Fibroblast of lung (primary cell): ENCODE measurements around the gene TPCN2. TPM values are rescaled to one million over a fixed set of nuclear protein-coding genes. Genes with fewer than 3 reads are reported as not detected.

Source experiments
- DNase-seq, 2 donors: peaks; one replicate each; pipeline versions ENCODE4 v3.0.0 to v3.0.0-alpha.2; 2010; ENCODE audit warnings: low read depth in 2 of 2
- H2AFZ ChIP-seq: 2 replicates; pipeline ENCODE4 v1.5.1; 2012; ENCODE audit warnings: low read length, control low read depth, inconsistent platforms
- H3K27ac ChIP-seq: 2 replicates; pipeline ENCODE4 v1.5.1; 2011; ENCODE audit warnings: low read length, control low read depth; ENCODE audit not compliant: insufficient read depth
- H3K27me3 ChIP-seq: 2 replicates; pipeline ENCODE4 v1.5.1; 2011; ENCODE audit warnings: mild to moderate bottlenecking, low read length; ENCODE audit not compliant: control insufficient read depth, insufficient read depth
- H3K36me3 ChIP-seq: 2 replicates; pipeline ENCODE4 v1.5.1; 2011; ENCODE audit warnings: low read length; ENCODE audit not compliant: control insufficient read depth, insufficient read depth
- H3K4me1 ChIP-seq: 2 replicates; pipeline ENCODE4 v1.5.1; 2011; ENCODE audit warnings: low read length; ENCODE audit not compliant: control insufficient read depth, insufficient read depth; ENCODE audit errors: extremely low read depth
- H3K4me2 ChIP-seq: 2 replicates; pipeline ENCODE4 v1.5.1; 2011; ENCODE audit warnings: low read length, control low read depth; ENCODE audit not compliant: insufficient read depth; ENCODE audit errors: extremely low read depth
- H3K4me3 ChIP-seq, 4 experiments: fragments of 200-600 bp in 1 of 4; sonication (generic) in 1 of 4; replicated peaks in 1 of 4; 2 replicates each; pipeline ENCODE4 v1.5.1; 2011 to 2016; ENCODE audit warnings: low read length in 4 of 4, low read depth in 3 of 4, mild to moderate bottlenecking in 3 of 4, control low read depth in 2 of 4, inconsistent platforms in 1 of 4, mixed read lengths in 1 of 4; ENCODE audit not compliant: insufficient read depth in 1 of 4; ENCODE audit errors: control extremely low read depth in 1 of 4
- H3K79me2 ChIP-seq: 2 replicates; pipeline ENCODE4 v1.5.1; 2012; ENCODE audit warnings: mild to moderate bottlenecking, low read length, inconsistent platforms; ENCODE audit not compliant: control insufficient read depth, insufficient read depth
- H3K9ac ChIP-seq: 2 replicates; pipeline ENCODE4 v1.5.1; 2011; ENCODE audit warnings: mild to moderate bottlenecking, low read length, control low read depth; ENCODE audit not compliant: insufficient read depth
- H3K9me3 ChIP-seq: 2 replicates; pipeline ENCODE4 v1.5.1; 2012; ENCODE audit warnings: low read depth, low read length; ENCODE audit not compliant: control insufficient read depth, insufficient read depth
- H4K20me1 ChIP-seq: 2 replicates; pipeline ENCODE4 v1.5.1; 2011; ENCODE audit warnings: low read length; ENCODE audit not compliant: control insufficient read depth, insufficient read depth; ENCODE audit errors: extremely low read depth
- EZH2 ChIP-seq: IDR thresholded peaks from 2 replicates; pipeline ENCODE4 v1.5.1; 2012; ENCODE audit warnings: low read length, control low read depth, mild to moderate bottlenecking; ENCODE audit errors: missing control alignments
- polyA plus RNA-seq, 2 donors: library from polyadenylated mRNA; depleted of rRNA in 1 of 2; stranded (reverse) in 1 of 2; unstranded in 1 of 2; fragments of >200 nt; gene quantifications; 2 replicates each; pipeline ENCODE4 v1.2.1, GENCODE V29; 2011 to 2012; ENCODE audit warnings: missing spikeins in 1 of 2
- total RNA-seq: library from RNA; depleted of rRNA; stranded (reverse); fragments of >200 nt; gene quantifications from 2 replicates; pipeline ENCODE4 v1.2.1, GENCODE V29; 2014
- TF ChIP-seq, protein P1 (sequence below), 2 donors: IDR thresholded peaks in 1 of 2; conservative IDR thresholded peaks in 1 of 2; 1 replicate in 1 of 2; 2 replicates in 1 of 2; pipeline ENCODE4 v1.5.1; 2011 to 2012; ENCODE audit warnings: low read length in 2 of 2, control low read depth in 1 of 2, inconsistent platforms in 1 of 2, low read depth in 1 of 2, mild to moderate bottlenecking in 1 of 2

TPCN2 gene
- total and polyA plus RNA-seq, 2 donors (not counting 1 experiment from before 2014, with no cell fraction given) = 9.7 to 11.7 TPM

DNA sequence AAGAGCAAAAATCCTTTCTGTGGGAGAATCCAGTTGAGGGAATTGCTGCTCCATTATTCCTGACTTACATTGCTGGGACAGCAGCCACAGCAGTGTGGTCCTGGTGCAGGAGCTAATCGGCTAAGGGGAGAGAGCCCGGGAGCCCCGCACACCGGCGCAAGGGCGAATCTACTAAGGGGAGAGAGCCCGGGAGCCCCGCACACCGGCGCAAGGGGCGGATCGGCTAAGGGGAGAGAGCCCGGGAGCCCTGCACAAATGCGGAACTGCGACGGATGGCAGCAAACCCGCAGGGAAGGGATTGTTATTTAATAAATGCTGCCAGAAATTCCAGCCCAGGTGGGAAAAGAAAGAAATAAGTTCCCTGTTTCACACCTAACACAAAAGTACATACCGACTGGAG lies 43.5 kb downstream of the TPCN2 start:
- H3K27ac ChIP-seq = no peak overlapping the region
- no peaks in the 10 kb centered on the region for H3K9me3 ChIP-seq
- H3K9ac ChIP-seq = no peak overlapping the region
- no peak overlapping the region for H3K4me2 ChIP-seq
- no peaks in the 10 kb centered on the region for H4K20me1 ChIP-seq
- no peak overlapping the region for H3K4me3 ChIP-seq
- H2AFZ ChIP-seq = no peak overlapping the region
- H3K4me1 ChIP-seq = peaks cover 8% of the 10 kb centered on the region
- H3K36me3 ChIP-seq = peaks cover 11% of the 10 kb centered on the region
- DNase-seq = no peak
- no peaks in the 10 kb centered on the region for H3K79me2 ChIP-seq
- TF ChIP-seq, protein P1, sequence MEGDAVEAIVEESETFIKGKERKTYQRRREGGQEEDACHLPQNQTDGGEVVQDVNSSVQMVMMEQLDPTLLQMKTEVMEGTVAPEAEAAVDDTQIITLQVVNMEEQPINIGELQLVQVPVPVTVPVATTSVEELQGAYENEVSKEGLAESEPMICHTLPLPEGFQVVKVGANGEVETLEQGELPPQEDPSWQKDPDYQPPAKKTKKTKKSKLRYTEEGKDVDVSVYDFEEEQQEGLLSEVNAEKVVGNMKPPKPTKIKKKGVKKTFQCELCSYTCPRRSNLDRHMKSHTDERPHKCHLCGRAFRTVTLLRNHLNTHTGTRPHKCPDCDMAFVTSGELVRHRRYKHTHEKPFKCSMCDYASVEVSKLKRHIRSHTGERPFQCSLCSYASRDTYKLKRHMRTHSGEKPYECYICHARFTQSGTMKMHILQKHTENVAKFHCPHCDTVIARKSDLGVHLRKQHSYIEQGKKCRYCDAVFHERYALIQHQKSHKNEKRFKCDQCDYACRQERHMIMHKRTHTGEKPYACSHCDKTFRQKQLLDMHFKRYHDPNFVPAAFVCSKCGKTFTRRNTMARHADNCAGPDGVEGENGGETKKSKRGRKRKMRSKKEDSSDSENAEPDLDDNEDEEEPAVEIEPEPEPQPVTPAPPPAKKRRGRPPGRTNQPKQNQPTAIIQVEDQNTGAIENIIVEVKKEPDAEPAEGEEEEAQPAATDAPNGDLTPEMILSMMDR (conservative IDR thresholded peaks at IDR 0.05 in 1 of 2, IDR thresholded peaks at IDR 0.05 in 1 of 2; ENCODE audit: low read depth in 1 of 2, low read length in 2 of 2) = no peak
- no peak for TF ChIP-seq EZH2
- no peaks in the 10 kb centered on the region for H3K27me3 ChIP-seq

DNA sequence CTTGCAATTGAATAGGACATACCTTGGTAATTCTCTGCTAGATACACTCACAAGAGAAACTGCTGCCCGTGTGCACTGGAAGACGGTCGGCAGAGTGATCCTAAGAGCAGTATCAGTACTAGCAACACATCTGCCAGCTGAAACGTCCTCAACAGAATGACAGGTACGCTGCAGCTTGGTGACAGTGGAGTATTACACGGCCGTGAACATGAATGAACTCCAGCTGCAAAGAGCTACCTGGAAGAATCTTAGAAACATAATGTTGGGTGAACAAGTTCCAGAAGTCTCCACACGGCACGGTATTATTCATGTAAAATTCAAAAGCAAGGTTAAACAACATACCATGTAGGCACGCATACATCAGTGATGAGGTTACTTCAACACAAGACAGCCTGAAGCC lies 44.4 kb downstream of the TPCN2 start:
- Histone ChIP-seq H3K9ac (no peak overlapping the region), H4K20me1 (no peaks in the 10 kb centered on the region), H3K4me2 (no peak overlapping the region), H3K9me3 (no peaks in the 10 kb centered on the region), H3K27me3 (no peaks in the 10 kb centered on the region), H3K79me2 (no peaks in the 10 kb centered on the region), H2AFZ (no peak overlapping the region), H3K4me1 (peaks cover 8% of the 10 kb centered on the region), H3K4me3 (no peak overlapping the region), H3K36me3 (peaks cover 6% of the 10 kb centered on the region), H3K27ac (no peak overlapping the region)
- no peak for TF ChIP-seq EZH2
- TF ChIP-seq, protein P1 (conservative IDR thresholded peaks at IDR 0.05 in 1 of 2, IDR thresholded peaks at IDR 0.05 in 1 of 2; ENCODE audit: low read depth in 1 of 2, low read length in 2 of 2) = no peak
- DNase-seq = no peak

DNA sequence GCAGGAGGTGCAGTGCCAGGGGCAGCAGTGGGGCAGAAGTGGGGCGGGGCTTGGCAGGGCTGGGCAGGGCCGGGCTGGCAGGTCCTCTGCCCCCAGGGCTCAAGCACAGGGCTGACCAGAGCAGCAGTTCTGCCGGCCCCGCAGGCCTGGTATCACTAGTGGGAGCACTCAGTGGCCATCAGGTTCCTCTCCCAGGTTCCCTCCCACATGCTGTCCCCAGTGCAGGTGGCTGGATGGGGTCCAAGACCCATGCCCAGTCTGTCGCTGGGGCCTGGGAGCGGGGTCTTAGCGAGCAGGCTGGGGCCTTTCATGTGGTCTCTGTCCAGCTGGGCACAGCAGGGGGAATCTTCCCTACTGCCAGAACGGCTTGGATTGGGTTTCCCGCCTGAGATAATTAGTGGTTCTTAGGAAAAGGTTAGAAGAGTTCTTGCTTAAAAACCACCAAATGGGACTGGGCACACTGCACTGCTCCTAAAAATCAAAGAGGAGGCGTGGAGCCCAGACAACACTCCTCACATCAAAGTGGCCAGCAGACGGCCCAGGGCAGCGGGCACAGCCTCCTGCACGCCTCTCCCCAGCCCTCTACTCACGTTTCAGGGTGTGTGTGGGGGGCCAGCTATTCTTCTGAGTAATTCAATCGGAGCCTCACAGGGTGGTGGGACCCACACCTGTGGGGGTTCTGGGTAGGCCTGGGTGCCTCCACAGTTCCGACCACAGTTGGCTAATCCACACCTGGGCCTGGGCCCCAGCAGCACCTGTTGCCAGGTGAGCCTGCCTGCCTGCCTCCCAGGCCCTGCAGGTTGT lies 45.6 kb downstream of the TPCN2 start:
- no peak for TF ChIP-seq EZH2
- TF ChIP-seq, protein P1 (conservative IDR thresholded peaks at IDR 0.05 in 1 of 2, IDR thresholded peaks at IDR 0.05 in 1 of 2; ENCODE audit: low read depth in 1 of 2, low read length in 2 of 2) = no peak
- no peak overlapping the region for H3K9ac ChIP-seq
- H3K9me3 ChIP-seq = no peaks in the 10 kb centered on the region
- no peaks in the 10 kb centered on the region for H3K27me3 ChIP-seq
- H3K27ac ChIP-seq = no peak overlapping the region
- H3K4me3 ChIP-seq = no peak overlapping the region
- no peaks in the 10 kb centered on the region for H4K20me1 ChIP-seq
- H3K36me3 ChIP-seq = peaks cover 3% of the 10 kb centered on the region
- no peak for DNase-seq
- no peak overlapping the region for H2AFZ ChIP-seq
- H3K79me2 ChIP-seq = no peaks in the 10 kb centered on the region
- H3K4me2 ChIP-seq = no peak overlapping the region
- H3K4me1 ChIP-seq = peaks cover under 1% of the 10 kb centered on the region
